ENCODE measurements around the gene ASCC2.

DNA sequence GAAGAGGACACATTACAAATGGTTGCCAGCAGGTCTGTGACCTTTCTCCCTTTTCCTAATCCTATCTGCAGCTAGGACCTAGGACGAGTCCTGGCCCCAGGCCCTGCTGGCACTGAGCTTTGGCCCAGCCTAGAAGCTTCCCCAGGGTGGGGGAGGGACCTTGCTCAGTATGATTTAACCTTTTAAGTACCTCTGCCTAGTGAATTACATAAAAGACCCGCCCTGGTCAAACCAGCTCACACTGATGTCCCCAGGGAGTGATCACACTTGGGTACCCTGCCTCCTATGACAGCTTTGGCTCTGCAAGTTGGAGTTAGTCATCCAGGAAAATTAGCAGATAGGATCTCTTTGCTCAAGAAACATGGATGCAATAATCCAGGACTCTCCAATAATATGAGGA is 21.9 kb downstream of the ASCC2 start:
- TF ChIP-seq, protein P1, sequence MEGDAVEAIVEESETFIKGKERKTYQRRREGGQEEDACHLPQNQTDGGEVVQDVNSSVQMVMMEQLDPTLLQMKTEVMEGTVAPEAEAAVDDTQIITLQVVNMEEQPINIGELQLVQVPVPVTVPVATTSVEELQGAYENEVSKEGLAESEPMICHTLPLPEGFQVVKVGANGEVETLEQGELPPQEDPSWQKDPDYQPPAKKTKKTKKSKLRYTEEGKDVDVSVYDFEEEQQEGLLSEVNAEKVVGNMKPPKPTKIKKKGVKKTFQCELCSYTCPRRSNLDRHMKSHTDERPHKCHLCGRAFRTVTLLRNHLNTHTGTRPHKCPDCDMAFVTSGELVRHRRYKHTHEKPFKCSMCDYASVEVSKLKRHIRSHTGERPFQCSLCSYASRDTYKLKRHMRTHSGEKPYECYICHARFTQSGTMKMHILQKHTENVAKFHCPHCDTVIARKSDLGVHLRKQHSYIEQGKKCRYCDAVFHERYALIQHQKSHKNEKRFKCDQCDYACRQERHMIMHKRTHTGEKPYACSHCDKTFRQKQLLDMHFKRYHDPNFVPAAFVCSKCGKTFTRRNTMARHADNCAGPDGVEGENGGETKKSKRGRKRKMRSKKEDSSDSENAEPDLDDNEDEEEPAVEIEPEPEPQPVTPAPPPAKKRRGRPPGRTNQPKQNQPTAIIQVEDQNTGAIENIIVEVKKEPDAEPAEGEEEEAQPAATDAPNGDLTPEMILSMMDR (conservative IDR thresholded peaks at IDR 0.05 in 1 of 2, IDR thresholded peaks at IDR 0.05 in 1 of 2; ENCODE audit: low read depth in 1 of 2, low read length in 2 of 2), result no peak
- TF ChIP-seq EZH2 (IDR thresholded peaks at IDR 0.05; ENCODE audit: low read length, missing control alignments), result no peak
